Hepatocyte (in vitro differentiated cells): Measurements from ENCODE around the gene AHCYL2. TPM values are rescaled to one million over a fixed set of nuclear protein-coding genes. Genes with fewer than 3 reads are reported as not detected.
A peak's percentile ranks its signal among the peaks of the same experiment; 100 is the strongest.

ENCODE experiments used
- DNase-seq: peaks from one replicate; pipeline ENCODE4 v3.0.0-alpha.2; 2016; ENCODE audit warnings: low spot score
- H2AFZ ChIP-seq: fragments of 200-600 bp; sonication (generic); 2 replicates; pipeline ENCODE4 v1.6.0; 2016; ENCODE audit warnings: antibody characterized with exemption, mild to moderate bottlenecking
- H3K27ac ChIP-seq: fragments of 200-600 bp; sonication (generic); 2 replicates; pipeline ENCODE4 v1.5.1; 2016; ENCODE audit warnings: mild to moderate bottlenecking
- H3K27me3 ChIP-seq: fragments of 200-600 bp; sonication (generic); 2 replicates; pipeline ENCODE4 v1.6.1; 2016
- H3K36me3 ChIP-seq: fragments of 200-600 bp; sonication (generic); replicated peaks from 2 replicates; pipeline ENCODE4 v1.5.1; 2016; ENCODE audit warnings: low read depth; ENCODE audit not compliant: insufficient read depth
- H3K4me1 ChIP-seq: fragments of 200-600 bp; sonication (generic); 2 replicates; pipeline ENCODE4 v1.5.1; 2016; ENCODE audit warnings: mild to moderate bottlenecking, moderate library complexity; ENCODE audit not compliant: insufficient read depth
- H3K4me2 ChIP-seq: fragments of 200-600 bp; sonication (generic); 2 replicates; pipeline ENCODE4 v1.6.0; 2016
- H3K4me3 ChIP-seq: fragments of 200-600 bp; sonication (generic); 2 replicates; pipeline ENCODE4 v1.5.1; 2016; ENCODE audit warnings: mild to moderate bottlenecking
- H3K79me2 ChIP-seq: fragments of 200-600 bp; sonication (generic); 2 replicates; pipeline ENCODE4 v1.6.0; 2017; ENCODE audit warnings: mild to moderate bottlenecking
- H3K9me2 ChIP-seq: fragments of 200-600 bp; sonication (generic); replicated peaks from 2 replicates; pipeline ENCODE4 v1.6.0; 2017; ENCODE audit warnings: mild to moderate bottlenecking; ENCODE audit not compliant: insufficient read depth
- H3K9me3 ChIP-seq: fragments of 200-600 bp; sonication (generic); 2 replicates; pipeline ENCODE4 v1.5.1; 2016; ENCODE audit warnings: low read depth, mild to moderate bottlenecking
- H4K20me1 ChIP-seq: fragments of 200-600 bp; sonication (generic); 2 replicates; pipeline ENCODE4 v1.6.0; 2016; ENCODE audit warnings: mild to moderate bottlenecking; ENCODE audit not compliant: insufficient read depth, poor library complexity, severe bottlenecking
- CTCF ChIP-seq: fragments of 200-600 bp; sonication (generic); IDR thresholded peaks from 2 replicates; pipeline ENCODE4 v1.5.1; 2016; ENCODE audit warnings: antibody characterized with exemption, mild to moderate bottlenecking; ENCODE audit not compliant: poor library complexity
- EZH2 ChIP-seq: fragments of 200-600 bp; sonication (generic); IDR thresholded peaks from 2 replicates; pipeline ENCODE4 v1.6.1; 2016; ENCODE audit warnings: antibody characterized with exemption, mild to moderate bottlenecking, borderline replicate concordance
- EZH2phosphoT487 ChIP-seq: fragments of 200-600 bp; sonication (generic); IDR thresholded peaks from one replicate; pipeline ENCODE4 v1.6.1; 2018; ENCODE audit warnings: antibody characterized with exemption, mild to moderate bottlenecking, low read depth, moderate library complexity; ENCODE audit not compliant: unreplicated experiment, severe bottlenecking
- whole genome bisulfite sequencing: methylation state at CpG from one replicate; pipeline ENCODE4 v1.1.6; 2016; ENCODE audit warnings: low lambda C conversion rate; ENCODE audit errors: missing lambda C conversion rate; 5-methylcytosine and 5-hydroxymethylcytosine counted together
- polyA plus RNA-seq: library from polyadenylated mRNA; unstranded; fragments of >200 nt; fragmentation: Nextera tagmentation; extraction: Ambion mirVana; gene quantifications from 2 replicates; pipeline ENCODE4 v1.2.1, GENCODE V29; 2016
- total RNA-seq: library from RNA; depleted of rRNA; stranded (reverse); fragments of >200 nt; gene quantifications from 2 replicates; pipeline ENCODE4 v1.2.3, GENCODE V29; 2014

AHCYL2 gene
- total and polyA plus RNA-seq, 2 experiments from 2014 or later, result 13.7 to 20.0 TPM

DNA sequence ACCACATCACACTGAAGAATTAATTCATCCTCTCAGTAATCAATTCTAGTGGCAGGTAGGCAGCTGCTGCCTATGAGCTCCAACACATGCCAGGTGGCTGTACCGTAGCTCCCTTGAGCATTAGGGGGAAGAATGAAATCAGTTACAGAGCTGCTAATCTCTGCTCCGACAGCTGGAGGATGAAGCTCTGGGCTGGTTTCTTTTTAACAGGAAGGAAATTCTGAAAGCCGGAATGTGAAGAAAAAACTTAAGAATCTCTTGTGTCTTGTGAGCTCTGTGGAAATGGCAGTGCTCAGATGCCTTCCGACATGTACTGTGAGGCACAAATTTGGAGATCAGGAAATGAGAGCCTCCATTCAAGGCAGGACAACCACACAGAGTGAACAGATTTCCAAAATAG, 2.8 kb upstream of the AHCYL2 start:
- Histone ChIP-seq H3K36me3 (no peaks in the 10 kb centered on the region), H3K4me3 (no peak overlapping the region), H3K27ac (no peak overlapping the region), H4K20me1 (no peaks in the 10 kb centered on the region), H3K4me2 (no peak overlapping the region), H2AFZ (no peak overlapping the region), H3K79me2 (peaks cover 9% of the 10 kb centered on the region), H3K27me3 (no peaks in the 10 kb centered on the region), H3K9me2 (no peaks in the 10 kb centered on the region), H3K9me3 (no peaks in the 10 kb centered on the region), H3K4me1 (peaks cover 9% of the 10 kb centered on the region)
- TF ChIP-seq CTCF (no peak), EZH2phosphoT487 (no peak)
- DNase-seq, result no peak
- WGBS, result 50% methylated on average over 4 of the region's 4 CpGs

- H3K4me2 ChIP-seq, result peak overlapping the region; percentile 88
- peak overlapping the region; percentile 84 for H3K27ac ChIP-seq
- H4K20me1 ChIP-seq, result no peaks in the 10 kb centered on the region
- peak overlapping the region; percentile 89 for H3K4me3 ChIP-seq
- TF ChIP-seq EZH2phosphoT487 (no peak), EZH2 (no peak), CTCF (no peak)
- H3K9me3 ChIP-seq, result no peaks in the 10 kb centered on the region
- peak; percentile 72 for DNase-seq
- 1% methylated on average over 23 of the region's 60 CpGs for WGBS
- H3K27me3 ChIP-seq, result no peaks in the 10 kb centered on the region
- H3K4me1 ChIP-seq, result peaks cover 9% of the 10 kb centered on the region
- H3K36me3 ChIP-seq, result no peaks in the 10 kb centered on the region
- H2AFZ ChIP-seq, result peak overlapping the region; percentile 81
- no peaks in the 10 kb centered on the region for H3K9me2 ChIP-seq
- H3K79me2 ChIP-seq, result peaks cover 39% of the 10 kb centered on the region
These were observed 538 bp downstream of the AHCYL2 start for GRCh38 chr7:129225206-129225930.

DNA sequence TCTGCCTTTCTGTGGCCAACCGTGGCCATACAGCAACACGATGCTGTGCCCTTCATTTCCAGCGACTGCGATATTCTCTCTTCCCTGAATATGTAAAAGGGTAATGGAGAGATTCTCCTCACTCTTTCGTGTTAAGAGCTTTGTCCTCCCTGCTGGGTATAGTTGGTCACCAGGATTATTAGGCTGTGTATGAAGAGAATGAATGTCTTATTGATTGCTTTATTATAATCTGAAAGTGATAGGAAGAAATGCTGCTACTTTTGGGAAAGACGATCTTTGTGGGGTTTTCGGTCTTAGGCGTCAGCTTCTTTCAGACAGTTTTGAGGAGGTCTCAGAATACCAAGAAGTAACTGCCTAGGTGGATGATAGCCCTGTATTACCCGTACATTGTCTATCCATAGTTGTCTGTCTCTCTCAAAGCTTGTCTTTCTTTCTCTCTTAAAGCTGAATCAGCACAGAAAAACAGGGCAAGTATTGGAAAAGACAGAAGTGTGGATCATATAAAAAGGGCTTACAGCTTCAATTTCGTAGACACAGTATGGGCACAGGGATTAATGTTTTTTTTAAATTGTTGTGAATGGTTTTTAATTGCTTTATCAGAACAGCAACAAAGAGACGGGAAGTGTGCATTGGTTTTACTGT, 1.2 kb downstream of the AHCYL2 start:
- Histone ChIP-seq H3K4me1 (peaks cover 9% of the 10 kb centered on the region), H3K36me3 (no peaks in the 10 kb centered on the region), H3K27me3 (no peaks in the 10 kb centered on the region), H3K9me3 (no peaks in the 10 kb centered on the region), H3K9me2 (no peaks in the 10 kb centered on the region), H2AFZ (peak overlapping the region; percentile 81), H3K27ac (peak overlapping the region; percentile 84), H3K4me3 (peak overlapping the region; percentile 89), H4K20me1 (no peaks in the 10 kb centered on the region), H3K79me2 (peaks cover 46% of the 10 kb centered on the region), H3K4me2 (peak overlapping the region; percentile 88)
- 16% methylated on average over 11 of the region's 11 CpGs for WGBS
- TF ChIP-seq CTCF, result no peak
- TF ChIP-seq EZH2phosphoT487, result no peak
- TF ChIP-seq EZH2, result no peak
- no peak for DNase-seq
